IMR-90 (cell line): ENCODE data around the gene PXMP2. TPM values are rescaled to one million over a fixed set of nuclear protein-coding genes. Genes with fewer than 3 reads are reported as not detected.

Experiments used
- ATAC-seq: fragments of 200-7000 bp; cut with Tn5 transposase; 2 replicates; pipeline ENCODE4 v1.9.1; 2020; ENCODE audit warnings: low read depth, mild to moderate bottlenecking, moderate library complexity
- BruUV-seq: library from RNA; stranded (reverse); fragments of 400-500 nt; replicated peaks from 2 replicates; lab custom pipeline; 2021; lab: Mats Ljungman, UMichigan
- CTCF ChIA-PET: fragments of 300-600 bp; formaldehyde crosslinking; extraction: SDS; loops from one replicate; lab custom pipeline; 2021; ENCODE audit warnings: antibody characterized with exemption; lab: Yijun Ruan, JAX
- POLR2A ChIA-PET: fragments of 300-600 bp; sonication (Branson Sonifier 250); formaldehyde crosslinking; loops from one replicate; lab custom pipeline; 2022; ENCODE audit warnings: antibody characterized with exemption; ENCODE audit not compliant: unreplicated experiment; lab: Charles Lee
- DNase-seq: peaks from one replicate; pipeline ENCODE4 v3.0.0; 2013
- H2AFZ ChIP-seq: replicated peaks from 2 replicates; pipeline ENCODE3; 2013; ENCODE audit warnings: low read length, mild to moderate bottlenecking; ENCODE audit not compliant: poor library complexity
- H2AK5ac ChIP-seq: 2 replicates; pipeline ENCODE4 v1.6.1; 2013; ENCODE audit warnings: low read depth, low read length, inconsistent platforms
- H2AK9ac ChIP-seq: replicated peaks from 2 replicates; pipeline ENCODE3; 2013; ENCODE audit warnings: mild to moderate bottlenecking, low read depth, low read length, moderate library complexity; ENCODE audit not compliant: poor library complexity
- H2BK120ac ChIP-seq: 2 replicates; pipeline ENCODE4 v1.6.1; 2013; ENCODE audit warnings: low read depth, low read length, inconsistent platforms
- H2BK15ac ChIP-seq: 3 replicates; pipeline ENCODE4 v1.6.1; 2013; ENCODE audit warnings: low read depth, low read length, inconsistent platforms
- H2BK20ac ChIP-seq: 2 replicates; pipeline ENCODE4 v1.6.1; 2013; ENCODE audit warnings: low read depth, mild to moderate bottlenecking, inconsistent platforms, low read length, moderate library complexity
- H2BK5ac ChIP-seq: 2 replicates; pipeline ENCODE4 v1.6.1; 2013; ENCODE audit warnings: mild to moderate bottlenecking, low read depth, low read length, inconsistent platforms; ENCODE audit not compliant: poor library complexity, severe bottlenecking
- H3K14ac ChIP-seq: replicated peaks from 2 replicates; pipeline ENCODE4 v1.6.1; 2013; ENCODE audit warnings: low read depth, low read length, inconsistent platforms
- H3K18ac ChIP-seq: 2 replicates; pipeline ENCODE4 v1.6.1; 2013; ENCODE audit warnings: low read depth, low read length, control low read depth
- H3K23ac ChIP-seq: 2 replicates; pipeline ENCODE4 v1.6.1; 2013; ENCODE audit warnings: low read depth, low read length, inconsistent platforms
- H3K27ac ChIP-seq: 2 replicates; pipeline ENCODE4 v1.5.1; 2013; ENCODE audit warnings: mild to moderate bottlenecking, control low read depth, low read length; ENCODE audit not compliant: insufficient read depth
- H3K27me3 ChIP-seq: 2 replicates; pipeline ENCODE4 v1.6.1; 2013; ENCODE audit warnings: low read length; ENCODE audit not compliant: control insufficient read depth, insufficient read depth
- H3K36me3 ChIP-seq: 2 replicates; pipeline ENCODE4 v1.6.1; 2013; ENCODE audit warnings: low read length, mixed read lengths; ENCODE audit not compliant: control insufficient read depth, insufficient read depth
- H3K4ac ChIP-seq: 2 replicates; pipeline ENCODE4 v1.6.1; 2013; ENCODE audit warnings: low read depth, low read length, inconsistent platforms
- H3K4me1 ChIP-seq: 2 replicates; pipeline ENCODE4 v1.6.1; 2013; ENCODE audit warnings: low read length, mixed read lengths; ENCODE audit not compliant: control insufficient read depth, insufficient read depth
- H3K4me2 ChIP-seq: 2 replicates; pipeline ENCODE4 v1.6.1; 2013; ENCODE audit warnings: low read depth, mild to moderate bottlenecking, control low read depth, low read length, moderate library complexity
- H3K4me3 ChIP-seq: 2 replicates; pipeline ENCODE4 v1.5.1; 2013; ENCODE audit warnings: low read depth, mild to moderate bottlenecking, control low read depth, low read length, moderate library complexity; ENCODE audit not compliant: insufficient read depth
- H3K56ac ChIP-seq: 2 replicates; pipeline ENCODE4 v1.6.1; 2013; ENCODE audit warnings: low read length, inconsistent platforms; ENCODE audit not compliant: insufficient read depth; ENCODE audit errors: extremely low read depth
- H3K79me1 ChIP-seq, 2 experiments: 2 replicates each; pipeline ENCODE4 v1.6.1; 2013; ENCODE audit warnings: low read length in 2 of 2, inconsistent platforms in 1 of 2, low read depth in 1 of 2
- H3K9ac ChIP-seq: 2 replicates; pipeline ENCODE4 v1.6.1; 2013; ENCODE audit warnings: low read depth, low read length, control low read depth
- H3K9me1 ChIP-seq: 2 replicates; pipeline ENCODE4 v1.6.1; 2013; ENCODE audit warnings: low read length, inconsistent platforms; ENCODE audit not compliant: insufficient read depth
- H3K9me3 ChIP-seq: 2 replicates; pipeline ENCODE4 v1.6.1; 2013; ENCODE audit warnings: low read length; ENCODE audit not compliant: control insufficient read depth, insufficient read depth
- H4K20me1 ChIP-seq: 2 replicates; pipeline ENCODE4 v1.6.1; 2013; ENCODE audit warnings: low read length, inconsistent platforms; ENCODE audit not compliant: insufficient read depth
- H4K5ac ChIP-seq: 2 replicates; pipeline ENCODE4 v1.6.1; 2013; ENCODE audit warnings: mild to moderate bottlenecking, low read depth, low read length, control low read depth
- H4K8ac ChIP-seq, 2 experiments: 2 replicates each; pipeline ENCODE4 v1.6.1; 2013; ENCODE audit warnings: low read depth in 2 of 2, low read length in 2 of 2, control low read depth in 1 of 2, inconsistent platforms in 1 of 2
- H4K91ac ChIP-seq: 2 replicates; pipeline ENCODE4 v1.6.1; 2013; ENCODE audit warnings: low read depth, low read length, inconsistent platforms; ENCODE audit not compliant: insufficient read depth
- CEBPB ChIP-seq: IDR thresholded peaks from 2 replicates; pipeline ENCODE4 v1.6.1; 2012; ENCODE audit warnings: low read depth, low read length, improper control_type of control experiment
- CHD1 ChIP-seq: IDR thresholded peaks from 2 replicates; pipeline ENCODE4 v1.6.1; 2012; ENCODE audit warnings: low read depth, low read length, improper control_type of control experiment
- MAFK ChIP-seq: IDR thresholded peaks from 2 replicates; pipeline ENCODE4 v1.6.1; 2012; ENCODE audit warnings: low read depth, low read length, improper control_type of control experiment
- MXI1 ChIP-seq: IDR thresholded peaks from 2 replicates; pipeline ENCODE4 v1.6.1; 2012; ENCODE audit warnings: low read depth, mild to moderate bottlenecking, low read length, moderate library complexity, borderline replicate concordance
- POLR2A ChIP-seq: IDR thresholded peaks from 2 replicates; pipeline ENCODE4 v1.6.1; 2012; ENCODE audit warnings: mild to moderate bottlenecking, low read depth, low read length
- RCOR1 ChIP-seq: IDR thresholded peaks from 2 replicates; pipeline ENCODE4 v1.6.1; 2012; ENCODE audit warnings: mild to moderate bottlenecking, low read length, improper control_type of control experiment; ENCODE audit not compliant: insufficient replicate concordance
- RFX5 ChIP-seq: IDR thresholded peaks from 2 replicates; pipeline ENCODE4 v1.8.0; 2012; ENCODE audit warnings: low read depth, mild to moderate bottlenecking, low read length, moderate library complexity
- WGBS, 2 experiments: methylation state at CpG; one replicate each; pipeline versions ENCODE4 v1.1.5 to v1.1.7; 2013; ENCODE audit warnings: missing lambda C conversion rate in 2 of 2; ENCODE audit not compliant: insufficient read length in 1 of 2; ENCODE audit errors: extremely low coverage in 2 of 2; 5-methylcytosine and 5-hydroxymethylcytosine counted together
- dilution Hi-C: fragments of 300-500 bp; cut with HindIII; formaldehyde crosslinking; loops from one replicate; pipeline ENCODE4 v1.14.3; 2018; ENCODE audit warnings: low sequenced_read_pairs; ENCODE audit not compliant: unreplicated experiment
- in situ Hi-C: fragments of 300-500 bp; cut with MboI; formaldehyde crosslinking; loops from 3 replicates; pipeline ENCODE4 v1.14.3; 2019; ENCODE audit warnings: low sequenced_read_pairs, inconsistent platforms, mixed read lengths
- intact Hi-C: fragments of 100-400 bp; cut with micrococcal nuclease; formaldehyde crosslinking; loops from 2 replicates; pipeline ENCODE4 v1.10.0; 2022
- polyA plus RNA-seq, 3 experiments: library from polyadenylated mRNA; depleted of rRNA; stranded (reverse); fragments of >200 nt; gene quantifications; 2 replicates each; pipeline ENCODE4 v1.2.3, GENCODE V29; 2012; ENCODE audit warnings: low replicate concordance in 1 of 3
- total RNA-seq: library from RNA; depleted of rRNA; stranded (reverse); fragments of >200 nt; gene quantifications from 2 replicates; pipeline ENCODE4 v1.2.3, GENCODE V29; 2012

Gene PXMP2
- total and polyA plus RNA-seq, 2 of the 4 experiments (the other 2 are of a cell fraction): 10.9 to 20.1 TPM

GRCh38 chr12:132672116-132672515 is 15.3 kb upstream of the PXMP2 start:
- dilution Hi-C loops (no loop called here), intact Hi-C loops (no loop called here), in situ Hi-C loops (no loop called here)
- H4K5ac ChIP-seq: no peak overlapping the region
- H3K9me1 ChIP-seq: peaks cover 6% of the 10 kb centered on the region; the same call in 1 of the 2 replicates
- no peak overlapping the region for H3K4ac ChIP-seq
- no peak for TF ChIP-seq RCOR1
- TF ChIP-seq CHD1: no peak
- no peak for TF ChIP-seq MAFK
- no peak for TF ChIP-seq MXI1
- no peak for TF ChIP-seq CEBPB
- no peak for TF ChIP-seq RFX5
- TF ChIP-seq POLR2A: no peak
- no peak overlapping the region for H3K4me3 ChIP-seq
- H2BK120ac ChIP-seq: no peak overlapping the region
- H4K8ac ChIP-seq: no peak overlapping the region
- H4K91ac ChIP-seq: no peak overlapping the region
- no peaks in the 10 kb centered on the region; a peak in 1 of 4 replicates for H3K79me1 ChIP-seq
- no peaks in the 10 kb centered on the region for H3K9me3 ChIP-seq
- WGBS, 2 experiments: 91% methylated on average over 6 of the region's 16 CpGs; no CpG with 5 or more reads in 1 of the 2 experiments
- H3K4me2 ChIP-seq: no peak overlapping the region
- no peak overlapping the region for H3K27ac ChIP-seq
- peaks cover 49% of the 10 kb centered on the region for H3K36me3 ChIP-seq
- POLR2A ChIA-PET: no interaction called here
- DNase-seq: no peak
- peak overlapping the region; percentile 50 for H2AK9ac ChIP-seq
- H2AFZ ChIP-seq: no peak overlapping the region
- BruUV-seq: no TSS peak
- H3K9ac ChIP-seq: no peak overlapping the region
- H2BK15ac ChIP-seq: no peak overlapping the region
- no peak overlapping the region for H3K56ac ChIP-seq
- no peak overlapping the region for H2BK20ac ChIP-seq
- H3K18ac ChIP-seq: no peak overlapping the region
- no peak overlapping the region for H2AK5ac ChIP-seq
- CTCF ChIA-PET: no interaction called here
- no peak for ATAC-seq
- H2BK5ac ChIP-seq: no peak overlapping the region
- no peak overlapping the region for H3K23ac ChIP-seq
- no peak overlapping the region for H3K14ac ChIP-seq
- H4K20me1 ChIP-seq: no peaks in the 10 kb centered on the region; the same call in 1 of the 2 replicates
- H3K27me3 ChIP-seq: no peaks in the 10 kb centered on the region
- H3K4me1 ChIP-seq: no peaks in the 10 kb centered on the region
